Fibroblast of the aortic adventitia (primary cell): ENCODE measurements around the gene EIF3J. TPM values are rescaled to one million over a fixed set of nuclear protein-coding genes. Genes with fewer than 3 reads are reported as not detected.

Source experiments
- DNase-seq: peaks from one replicate; pipeline ENCODE4 v3.0.0-alpha.2; 2010; ENCODE audit warnings: low read depth
- H3K4me3 ChIP-seq: 2 replicates; pipeline ENCODE4 v1.5.1; 2011; ENCODE audit warnings: low read depth, mild to moderate bottlenecking, control low read depth, low read length, moderate library complexity
- total RNA-seq: library from RNA; depleted of rRNA; stranded (reverse); fragments of >200 nt; gene quantifications from 2 replicates; pipeline ENCODE4 v1.2.3, GENCODE V29; 2012; ENCODE audit warnings: low replicate concordance
- TF ChIP-seq, protein P1 (sequence below): IDR thresholded peaks from 2 replicates; pipeline ENCODE4 v1.5.1; 2011; ENCODE audit warnings: mild to moderate bottlenecking, low read length, control low read depth, inconsistent platforms; ENCODE audit not compliant: insufficient read depth

The EIF3J gene
- total RNA-seq, 1 donor, result 36.7 TPM

DNA sequence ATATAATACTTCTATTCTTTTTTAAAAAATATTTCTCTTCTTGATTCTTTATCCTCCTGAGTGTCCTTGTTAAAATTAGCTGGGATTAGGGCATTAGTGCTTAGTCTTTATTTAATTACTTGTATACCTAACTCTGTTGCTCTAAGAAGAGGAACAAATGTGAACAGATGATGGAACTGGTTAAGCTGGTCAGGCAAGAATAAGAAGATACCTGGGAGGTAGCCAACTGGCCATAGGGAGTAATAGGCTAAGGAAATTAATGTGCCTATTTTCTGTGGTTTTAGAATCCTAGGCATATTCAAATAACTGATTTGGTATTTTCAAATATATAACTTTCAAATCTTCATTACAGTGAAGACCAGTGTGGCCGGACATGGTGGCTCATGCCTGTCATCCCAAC is 54.4 kb downstream of the EIF3J start:
- TF ChIP-seq, protein P1, sequence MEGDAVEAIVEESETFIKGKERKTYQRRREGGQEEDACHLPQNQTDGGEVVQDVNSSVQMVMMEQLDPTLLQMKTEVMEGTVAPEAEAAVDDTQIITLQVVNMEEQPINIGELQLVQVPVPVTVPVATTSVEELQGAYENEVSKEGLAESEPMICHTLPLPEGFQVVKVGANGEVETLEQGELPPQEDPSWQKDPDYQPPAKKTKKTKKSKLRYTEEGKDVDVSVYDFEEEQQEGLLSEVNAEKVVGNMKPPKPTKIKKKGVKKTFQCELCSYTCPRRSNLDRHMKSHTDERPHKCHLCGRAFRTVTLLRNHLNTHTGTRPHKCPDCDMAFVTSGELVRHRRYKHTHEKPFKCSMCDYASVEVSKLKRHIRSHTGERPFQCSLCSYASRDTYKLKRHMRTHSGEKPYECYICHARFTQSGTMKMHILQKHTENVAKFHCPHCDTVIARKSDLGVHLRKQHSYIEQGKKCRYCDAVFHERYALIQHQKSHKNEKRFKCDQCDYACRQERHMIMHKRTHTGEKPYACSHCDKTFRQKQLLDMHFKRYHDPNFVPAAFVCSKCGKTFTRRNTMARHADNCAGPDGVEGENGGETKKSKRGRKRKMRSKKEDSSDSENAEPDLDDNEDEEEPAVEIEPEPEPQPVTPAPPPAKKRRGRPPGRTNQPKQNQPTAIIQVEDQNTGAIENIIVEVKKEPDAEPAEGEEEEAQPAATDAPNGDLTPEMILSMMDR, result no peak
- DNase-seq, result no peak
- no peak overlapping the region for H3K4me3 ChIP-seq

DNA sequence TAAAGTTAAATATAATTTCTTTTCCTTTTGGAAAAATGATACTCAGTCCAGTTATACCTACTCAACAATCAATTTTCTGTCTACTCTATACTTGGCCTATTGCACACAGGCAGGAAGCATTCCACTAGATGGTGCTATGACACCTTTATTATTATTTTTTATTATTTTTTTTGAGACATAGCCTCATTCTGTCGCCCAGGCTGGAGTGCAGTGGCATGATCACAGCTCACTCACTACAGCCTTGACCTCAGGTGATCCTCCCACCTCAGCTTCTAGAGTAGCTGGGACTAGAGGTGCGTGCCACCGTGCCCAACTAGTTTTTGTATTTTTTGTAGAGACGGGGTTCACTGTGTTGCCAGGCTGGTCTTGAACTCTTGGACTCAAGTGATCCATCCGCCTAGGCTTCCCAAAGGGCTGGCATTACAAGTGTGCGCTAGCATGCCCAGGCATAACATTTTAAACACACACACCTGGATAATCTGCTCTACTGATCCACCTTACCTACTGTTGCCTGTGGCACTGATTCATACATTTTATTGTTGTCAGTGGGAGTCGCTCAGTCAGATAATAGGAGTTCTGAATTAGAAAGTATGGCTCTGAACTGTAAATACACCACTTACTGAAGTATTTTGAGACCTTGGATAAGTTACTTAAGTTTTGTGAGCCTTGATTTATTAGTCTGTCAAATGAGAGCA is 56.2 kb downstream of the EIF3J start:
- H3K4me3 ChIP-seq, result no peak overlapping the region
- DNase-seq, result peak; percentile 19
- TF ChIP-seq, protein P1, result peak; percentile 51

DNA sequence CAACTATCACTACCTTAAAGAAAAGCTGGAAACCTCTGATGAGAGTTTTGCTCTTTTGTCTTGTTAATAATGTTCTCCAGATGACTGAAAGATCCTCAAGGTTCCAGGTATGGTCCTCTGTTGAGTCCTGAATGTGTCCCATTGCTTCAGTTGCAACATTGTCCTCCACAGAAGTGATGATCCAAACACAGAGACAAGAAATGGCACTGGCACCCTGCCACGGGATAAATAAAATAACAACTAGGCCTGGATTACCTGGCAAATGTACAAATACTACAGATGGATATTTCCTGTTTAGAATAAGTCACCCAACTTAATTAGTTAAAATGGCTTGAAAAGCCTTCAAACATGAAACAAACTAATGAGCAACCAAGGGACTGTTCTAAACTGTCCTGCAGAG is 58.3 kb downstream of the EIF3J start:
- TF ChIP-seq, protein P1, result no peak
- DNase-seq, result no peak
- no peak overlapping the region for H3K4me3 ChIP-seq

DNA sequence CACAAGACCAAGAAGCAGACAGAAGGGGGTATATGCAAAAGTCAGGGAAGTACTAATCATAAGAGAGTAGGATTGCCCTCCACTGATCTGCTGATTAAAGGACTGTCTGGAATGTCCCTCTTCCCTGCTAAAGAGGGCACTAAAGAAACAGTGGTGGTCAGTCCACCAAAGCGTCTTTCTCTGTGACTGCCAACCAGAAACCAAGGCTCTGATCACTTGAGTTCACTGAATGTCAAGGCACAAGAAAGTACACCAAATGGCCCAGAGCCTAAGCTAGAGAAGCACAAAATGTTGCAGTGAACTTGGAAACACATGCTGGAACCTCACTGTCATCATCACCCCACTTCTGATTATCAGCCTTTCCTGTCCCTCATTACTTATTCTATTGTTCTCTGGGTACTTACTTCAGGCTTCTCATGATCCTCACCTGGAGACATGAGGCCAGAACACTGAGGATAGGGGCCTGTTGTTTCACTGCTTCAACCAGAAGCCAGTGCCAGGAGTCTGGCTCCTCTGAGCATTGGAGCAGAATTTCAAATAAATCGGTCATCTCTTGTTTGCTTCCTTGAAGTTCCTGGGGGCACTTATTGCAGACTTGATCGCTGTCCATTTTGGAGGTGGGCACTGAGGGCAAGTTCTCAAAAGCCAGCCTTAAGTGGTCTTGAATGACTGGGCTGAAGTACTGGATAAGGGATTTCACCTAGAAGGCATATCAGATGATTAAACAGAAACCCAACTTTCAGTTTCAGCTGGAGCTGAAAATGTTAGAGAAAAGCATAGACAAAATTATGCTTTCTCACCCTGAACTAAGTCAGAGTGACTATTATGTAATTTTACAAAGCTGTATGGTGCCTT is 58.9 kb downstream of the EIF3J start:
- no peak for DNase-seq
- no peak overlapping the region for H3K4me3 ChIP-seq
- TF ChIP-seq, protein P1, result no peak

DNA sequence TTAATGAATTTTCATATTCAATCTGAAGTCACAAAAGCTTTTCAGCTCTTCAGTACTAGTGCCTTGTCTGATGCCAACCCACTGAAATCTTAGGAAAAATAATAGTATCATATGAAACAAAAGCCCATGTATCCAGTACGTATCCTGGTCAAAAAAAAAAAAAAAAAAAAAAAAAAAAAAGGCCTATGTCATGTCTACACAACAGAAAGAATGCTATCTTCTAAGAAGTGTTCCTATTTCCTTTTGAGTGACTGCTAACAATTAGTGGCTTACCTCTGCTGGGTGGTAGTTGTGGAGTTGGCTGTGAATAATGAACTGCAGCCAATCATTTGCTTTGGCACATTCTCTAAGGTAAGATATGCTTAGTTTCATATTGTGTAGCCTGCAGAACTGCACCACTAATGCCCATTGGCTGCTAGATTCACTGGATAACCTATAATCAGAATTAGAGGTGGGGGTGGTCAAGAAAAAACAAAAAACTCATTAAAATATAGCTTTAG is 59.6 kb downstream of the EIF3J start:
- TF ChIP-seq, protein P1, result no peak
- DNase-seq, result no peak
- no peak overlapping the region for H3K4me3 ChIP-seq

DNA sequence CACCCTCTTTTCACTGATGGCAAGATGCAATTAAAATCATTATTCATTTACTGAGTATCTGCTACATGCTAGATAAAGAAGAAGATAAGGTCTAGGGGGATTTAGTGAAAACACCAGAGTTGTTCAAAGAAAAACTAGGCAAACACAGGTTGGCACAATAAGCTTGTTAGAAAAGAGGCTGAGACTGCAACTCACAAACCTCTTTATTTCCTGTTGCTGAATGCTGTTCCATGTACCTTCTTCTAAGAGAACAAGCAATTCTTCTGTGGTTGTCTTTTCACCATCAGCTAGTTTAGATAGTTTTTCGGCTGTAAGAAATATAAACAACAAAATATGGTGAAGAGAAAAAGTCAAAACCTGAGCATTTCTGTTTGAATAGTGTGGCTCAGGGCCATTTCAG is 61.1 kb downstream of the EIF3J start:
- TF ChIP-seq, protein P1, result no peak
- no peak overlapping the region for H3K4me3 ChIP-seq
- no peak for DNase-seq
